Type B pancreatic cell (in vitro differentiated cells): ENCODE measurements around the gene DGKI. TPM values are rescaled to one million over a fixed set of nuclear protein-coding genes. Genes with fewer than 3 reads are reported as not detected.
"Not testable (repeated sequence)": the region's sequence is repeated elsewhere in the genome, so short reads cannot be mapped to it uniquely, and the experiment has no call there.

Experiments used
- DNase-seq: peaks from one replicate; pipeline ENCODE4 v3.0.0; 2021; ENCODE audit warnings: mixed read lengths; ENCODE audit not compliant: unreplicated experiment; ENCODE audit errors: extremely low spot score
- H3K27ac Mint-ChIP-seq: 2 replicates; pipeline ENCODE4 v1.8.0; 2021; ENCODE audit warnings: mild to moderate bottlenecking, mixed read lengths
- H3K27me3 Mint-ChIP-seq: 2 replicates; pipeline ENCODE4 v1.8.0; 2021; ENCODE audit warnings: mixed read lengths
- H3K36me3 Mint-ChIP-seq: 2 replicates; pipeline ENCODE4 v1.8.0; 2021; ENCODE audit warnings: mixed read lengths
- H3K4me1 Mint-ChIP-seq: one replicate; pipeline ENCODE4 v1.8.0; 2021; ENCODE audit warnings: mixed read lengths; ENCODE audit not compliant: unreplicated experiment
- H3K4me3 Mint-ChIP-seq: 2 replicates; pipeline ENCODE4 v1.8.0; 2021; ENCODE audit warnings: mild to moderate bottlenecking, mixed read lengths
- H3K9me3 Mint-ChIP-seq: 2 replicates; pipeline ENCODE4 v1.8.0; 2021; ENCODE audit warnings: mixed read lengths
- CTCF ChIP-seq: fragments of 200-600 bp; sonication (generic); conservative IDR thresholded peaks from 2 replicates; pipeline ENCODE4 v1.5.0; 2021; ENCODE audit warnings: antibody characterized with exemption, mild to moderate bottlenecking
- total RNA-seq: library from RNA; stranded (reverse); gene quantifications from 2 replicates; pipeline ENCODE4 v1.2.1, GENCODE V29; 2021; ENCODE audit warnings: low replicate concordance

DGKI gene
- total RNA-seq, 1 donor from 2014 or later = 2.8 TPM

DNA sequence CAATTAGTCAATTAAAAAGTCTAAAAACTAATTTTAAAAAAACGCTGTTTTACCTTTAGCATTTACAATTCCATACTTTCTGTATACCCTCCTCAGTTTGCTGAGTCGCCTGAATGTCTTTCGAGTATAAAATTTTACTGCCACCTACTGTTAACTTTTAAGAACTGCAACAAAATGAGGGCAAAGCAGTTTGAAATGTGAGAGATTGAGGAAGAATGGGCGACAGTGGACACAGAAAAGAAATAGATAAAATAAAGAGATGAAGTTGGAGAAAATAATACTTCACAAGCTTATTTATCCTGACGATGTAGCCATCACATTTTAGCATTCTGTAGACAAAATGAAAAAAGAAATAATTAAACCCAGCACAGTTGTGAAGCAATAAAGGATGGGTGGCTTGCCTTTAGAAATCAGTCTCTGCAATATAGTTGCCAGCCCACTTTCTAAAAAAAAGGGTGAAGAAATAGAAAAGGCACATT is 392.5 kb downstream of the DGKI start:
- no peaks in the 10 kb centered on the region for H3K36me3 Mint-ChIP-seq
- DNase-seq = no peak
- no peaks in the 10 kb centered on the region for H3K27me3 Mint-ChIP-seq
- TF ChIP-seq CTCF = peak; percentile 84
- peaks cover 17% of the 10 kb centered on the region for H3K4me1 Mint-ChIP-seq
- no peak overlapping the region for H3K4me3 Mint-ChIP-seq
- no peak overlapping the region for H3K27ac Mint-ChIP-seq
- peaks cover 5% of the 10 kb centered on the region for H3K9me3 Mint-ChIP-seq

- H3K9me3 Mint-ChIP-seq = peaks cover 5% of the 10 kb centered on the region
- TF ChIP-seq CTCF = no peak
- DNase-seq = no peak
- no peaks in the 10 kb centered on the region for H3K27me3 Mint-ChIP-seq
- H3K36me3 Mint-ChIP-seq = no peaks in the 10 kb centered on the region
- no peak overlapping the region for H3K4me3 Mint-ChIP-seq
- peaks cover 17% of the 10 kb centered on the region for H3K4me1 Mint-ChIP-seq
- H3K27ac Mint-ChIP-seq = no peak overlapping the region
Observed at GRCh38 chr7:137453356-137453755, 393.4 kb downstream of the DGKI start.

GRCh38 chr7:137449016-137449415 is 397.8 kb downstream of the DGKI start:
- peaks cover 2% of the 10 kb centered on the region for H3K27me3 Mint-ChIP-seq
- no peak overlapping the region for H3K27ac Mint-ChIP-seq
- H3K36me3 Mint-ChIP-seq = no peaks in the 10 kb centered on the region
- peaks cover 5% of the 10 kb centered on the region for H3K9me3 Mint-ChIP-seq
- DNase-seq = no peak
- TF ChIP-seq CTCF = no peak
- H3K4me1 Mint-ChIP-seq = peaks cover 12% of the 10 kb centered on the region
- H3K4me3 Mint-ChIP-seq = no peak overlapping the region

GRCh38 chr7:137448572-137448971 is 398.2 kb downstream of the DGKI start:
- H3K27me3 Mint-ChIP-seq, H3K27ac Mint-ChIP-seq, H3K9me3 Mint-ChIP-seq, DNase-seq, H3K36me3 Mint-ChIP-seq, H3K4me3 Mint-ChIP-seq: not testable (repeated sequence)
- H3K4me1 Mint-ChIP-seq = peaks cover 11% of the 10 kb centered on the region

DNA sequence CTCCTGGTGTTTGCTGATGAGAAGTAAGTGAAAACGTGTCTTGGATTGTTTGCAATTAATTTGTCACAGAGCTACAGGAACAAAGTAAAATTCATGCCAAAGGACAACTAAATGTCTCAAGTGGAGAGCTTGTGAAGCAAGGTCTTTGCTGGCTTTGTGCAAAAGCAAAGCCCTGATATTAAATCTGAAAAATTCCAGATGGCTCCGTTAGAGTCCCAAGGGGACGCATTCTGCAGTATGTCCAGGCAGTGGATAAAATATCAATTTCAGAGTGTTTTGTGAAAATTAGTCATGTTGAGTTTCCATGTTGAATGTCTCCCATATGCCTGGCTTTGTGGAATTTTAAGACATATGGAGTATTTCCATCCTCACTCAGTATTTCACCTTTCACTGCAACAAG is 400.7 kb downstream of the DGKI start:
- TF ChIP-seq CTCF = peak; percentile 6
- H3K4me1 Mint-ChIP-seq = no peaks in the 10 kb centered on the region
- DNase-seq = no peak
- H3K9me3 Mint-ChIP-seq = no peaks in the 10 kb centered on the region
- H3K4me3 Mint-ChIP-seq = no peak overlapping the region
- H3K36me3 Mint-ChIP-seq = no peaks in the 10 kb centered on the region
- H3K27ac Mint-ChIP-seq = no peak overlapping the region
- peaks cover 2% of the 10 kb centered on the region for H3K27me3 Mint-ChIP-seq

DNA sequence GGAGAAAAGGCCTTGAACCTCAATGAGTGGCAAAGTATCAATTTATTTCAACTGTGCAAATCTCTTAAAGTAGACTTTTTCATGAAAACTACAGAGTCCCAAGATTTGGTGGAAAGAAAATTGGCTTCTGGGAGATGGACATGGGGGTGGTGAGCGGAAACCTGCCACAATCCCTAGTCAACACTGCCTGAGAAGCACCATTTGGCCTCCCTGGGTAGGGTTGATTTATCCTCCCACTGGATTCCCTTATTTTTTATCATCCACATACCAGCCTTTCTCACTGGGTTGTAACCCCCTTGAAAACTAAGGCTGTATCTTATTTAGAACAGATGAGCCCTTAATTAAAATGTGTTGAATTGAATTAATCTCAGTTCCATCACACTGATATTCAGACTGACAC is 401.5 kb downstream of the DGKI start:
- no peaks in the 10 kb centered on the region for H3K36me3 Mint-ChIP-seq
- H3K27me3 Mint-ChIP-seq = peaks cover 2% of the 10 kb centered on the region
- DNase-seq = no peak
- no peak overlapping the region for H3K27ac Mint-ChIP-seq
- H3K9me3 Mint-ChIP-seq = no peaks in the 10 kb centered on the region
- H3K4me1 Mint-ChIP-seq = peaks cover 4% of the 10 kb centered on the region
- no peak overlapping the region for H3K4me3 Mint-ChIP-seq
- no peak for TF ChIP-seq CTCF
